Measurements from ENCODE around the gene BPIFB3. TPM values are rescaled to one million over a fixed set of nuclear protein-coding genes. Genes with fewer than 3 reads are reported as not detected.
"Not testable (repeated sequence)": the region's sequence is repeated elsewhere in the genome, so short reads cannot be mapped to it uniquely, and the experiment has no call there.

The BPIFB3 gene
- total RNA-seq, 1 donor from 2014 or later, result not detected

DNA sequence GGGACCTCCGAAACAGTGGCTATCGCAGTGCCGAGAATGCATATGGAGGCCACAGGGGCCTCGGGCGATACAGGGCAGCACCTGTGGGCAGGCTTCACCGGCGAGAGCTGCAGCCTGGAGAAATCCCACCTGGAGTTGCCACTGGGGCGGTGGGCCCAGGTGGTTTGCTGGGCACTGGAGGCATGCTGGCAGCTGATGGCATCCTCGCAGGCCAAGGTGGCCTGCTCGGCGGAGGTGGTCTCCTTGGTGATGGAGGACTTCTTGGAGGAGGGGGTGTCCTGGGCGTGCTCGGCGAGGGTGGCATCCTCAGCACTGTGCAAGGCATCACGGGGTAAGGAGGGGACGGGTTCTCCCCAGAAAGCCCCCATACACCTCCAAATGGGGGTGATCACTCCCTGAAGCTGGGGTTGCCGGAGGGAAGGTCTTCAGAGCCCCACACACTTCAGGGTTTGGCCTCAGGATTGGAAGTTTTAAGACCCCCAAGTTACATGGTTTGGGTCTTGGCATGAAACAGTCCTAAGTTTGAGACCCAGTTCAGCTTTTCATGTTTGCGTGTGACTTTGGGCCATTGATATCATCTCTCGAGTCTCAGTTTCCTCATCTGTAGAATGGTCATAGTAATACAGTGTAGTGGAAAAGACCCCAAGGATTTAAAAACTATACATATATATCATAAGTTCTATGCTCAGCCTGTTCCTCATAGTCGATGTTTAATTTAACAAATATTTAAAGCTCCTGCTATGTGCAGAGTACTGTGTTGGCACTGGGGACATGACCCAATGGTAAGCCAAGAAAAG, 30.0 kb downstream of the BPIFB3 start:
- no peak for DNase-seq (ENCODE audit: low read depth in 2 of 2)

DNA sequence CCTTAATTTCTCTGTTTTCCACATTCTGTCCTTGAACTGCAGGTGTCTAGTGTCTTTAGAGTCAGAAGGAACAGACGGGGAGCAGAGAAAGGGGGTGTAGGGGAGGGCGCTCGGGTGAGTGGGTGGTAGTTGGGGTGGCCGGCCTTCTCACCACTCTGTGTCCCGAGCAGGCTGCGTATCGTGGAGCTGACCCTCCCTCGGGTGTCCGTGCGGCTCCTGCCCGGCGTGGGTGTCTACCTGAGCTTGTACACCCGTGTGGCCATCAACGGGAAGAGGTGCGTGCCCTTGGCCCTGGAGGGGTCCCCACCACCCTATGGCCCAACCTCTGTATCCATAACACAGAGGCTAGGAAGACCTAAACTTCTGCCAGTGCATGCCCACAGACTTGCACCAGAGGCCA, 31.0 kb downstream of the BPIFB3 start:
- no peak for DNase-seq (ENCODE audit: low read depth in 2 of 2)

DNA sequence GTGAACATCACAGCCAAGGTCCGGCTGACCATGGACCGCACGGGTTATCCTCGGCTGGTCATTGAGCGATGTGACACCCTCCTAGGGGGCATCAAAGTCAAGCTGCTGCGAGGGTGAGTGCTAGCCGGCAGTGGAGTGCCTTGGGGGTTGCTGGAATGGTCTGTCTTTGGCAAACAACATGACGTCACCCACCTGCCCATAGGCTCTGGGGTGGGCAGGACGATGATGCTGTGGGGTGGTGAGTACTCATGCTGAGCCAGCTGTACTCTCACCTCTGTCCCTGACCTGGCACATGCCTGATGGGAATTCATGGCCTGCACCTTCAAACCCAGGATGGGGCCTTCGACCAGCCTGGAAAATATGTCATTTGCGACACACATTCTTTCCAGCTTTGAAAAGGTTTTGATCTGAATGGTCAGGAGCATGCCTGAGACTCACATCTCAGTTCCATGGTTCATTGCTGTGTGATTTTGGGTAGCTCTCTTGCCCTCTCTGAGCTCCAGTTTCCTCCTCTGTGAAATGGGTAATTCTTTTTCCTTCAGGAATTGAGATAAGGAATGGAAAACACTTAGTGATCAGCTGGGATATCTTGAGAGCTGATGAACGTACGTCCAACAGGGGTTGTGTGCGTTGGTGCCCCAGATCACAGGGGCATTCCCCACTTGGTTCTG, 32.5 kb downstream of the BPIFB3 start:
- no peak for DNase-seq (ENCODE audit: low read depth in 2 of 2)

DNA sequence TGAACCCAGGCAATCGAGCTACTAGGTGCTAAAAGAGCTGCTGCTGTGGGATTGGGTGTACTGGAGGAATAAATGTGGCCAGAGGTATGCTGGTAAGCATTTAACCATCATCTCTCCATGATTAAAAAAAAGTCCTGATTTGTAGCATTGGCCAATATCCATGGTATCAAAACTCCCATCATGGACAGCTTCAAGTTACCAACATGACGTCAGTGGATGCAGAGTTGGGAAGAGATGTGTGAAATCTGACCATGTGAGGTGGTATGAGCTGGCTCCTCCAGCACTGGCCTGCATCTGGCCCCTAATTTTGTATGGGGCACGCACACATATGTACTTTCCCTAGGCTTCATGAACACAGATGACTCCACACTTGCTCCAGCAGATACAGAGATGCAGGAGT, 37.4 kb downstream of the BPIFB3 start:
- no peak for DNase-seq (ENCODE audit: low read depth in 2 of 2)

DNA sequence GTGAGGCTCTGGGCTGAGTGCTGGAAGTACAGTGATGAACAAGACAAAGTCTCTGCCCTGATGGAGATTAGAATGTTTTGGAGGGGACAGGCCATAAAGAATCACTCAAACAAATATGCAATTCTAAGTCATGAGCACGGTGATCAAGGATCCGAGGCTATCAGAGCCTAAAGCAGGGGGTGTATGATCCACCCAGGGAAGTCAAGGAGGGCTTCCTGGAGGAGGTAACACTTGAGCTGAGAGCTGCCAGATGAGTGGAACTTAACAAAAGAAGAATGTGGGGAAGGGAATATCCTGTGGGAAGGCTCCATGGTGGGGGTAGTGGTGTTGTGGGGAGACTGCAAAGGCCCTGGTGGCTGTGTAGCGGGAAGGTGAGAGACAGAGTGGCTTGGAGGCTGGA, 38.0 kb downstream of the BPIFB3 start:
- DNase-seq (ENCODE audit: low read depth in 2 of 2), result no peak

DNA sequence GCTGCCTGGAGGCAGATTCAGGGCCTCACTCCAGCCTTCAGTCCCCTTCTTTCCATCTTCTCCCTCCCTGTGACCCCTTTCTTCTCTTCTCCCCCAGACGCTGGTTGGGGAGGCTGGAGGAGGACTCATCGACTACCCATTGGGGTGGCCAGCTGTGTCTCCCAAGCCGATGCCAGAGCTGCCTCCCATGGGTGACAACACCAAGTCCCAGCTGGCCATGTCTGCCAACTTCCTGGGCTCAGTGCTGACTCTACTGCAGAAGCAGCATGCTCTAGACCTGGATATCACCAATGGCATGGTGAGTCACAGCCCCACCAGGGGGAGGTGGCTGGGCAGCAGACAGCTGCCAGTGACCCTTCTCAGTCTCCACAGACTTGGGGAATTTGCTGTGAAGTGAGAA, 38.7 kb downstream of the BPIFB3 start:
- DNase-seq (ENCODE audit: low read depth in 2 of 2), result no peak

DNA sequence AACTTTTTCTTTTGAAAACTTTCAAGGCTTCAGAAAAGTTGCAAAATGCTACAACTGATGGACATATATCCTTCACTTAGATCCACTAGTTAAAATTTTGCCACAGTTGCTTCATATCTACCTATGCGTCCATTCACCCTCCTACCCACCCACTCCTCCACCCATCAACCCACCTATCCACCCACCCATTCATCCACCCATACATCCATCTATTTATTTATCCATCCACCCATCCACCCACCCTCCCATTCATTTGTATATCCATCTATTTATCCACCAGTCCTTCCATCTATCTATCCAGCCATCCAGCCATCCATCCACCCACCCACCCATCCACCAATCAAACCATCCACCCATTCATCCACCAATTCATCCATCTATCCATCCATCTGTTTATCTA, 39.4 kb downstream of the BPIFB3 start:
- DNase-seq (ENCODE audit: low read depth in 2 of 2), result no peak

DNA sequence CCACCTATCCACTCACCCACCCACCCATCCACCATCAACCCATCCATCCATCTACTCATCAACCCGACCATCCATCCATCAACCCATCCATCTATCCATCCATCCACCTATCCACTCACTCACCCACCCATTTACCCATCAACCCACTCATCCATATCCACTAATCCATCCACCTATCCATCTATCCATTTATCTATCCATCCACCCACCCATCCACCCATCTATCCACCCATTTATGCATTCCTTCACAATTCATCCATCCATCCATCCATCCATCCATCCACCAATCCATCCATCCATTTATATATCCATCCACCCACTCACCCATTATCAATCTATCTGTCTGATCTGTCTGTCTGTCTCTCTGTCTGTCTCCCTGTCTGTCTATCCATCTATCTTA, 39.9 kb downstream of the BPIFB3 start:
- DNase-seq (ENCODE audit: low read depth in 2 of 2), result no peak

DNA sequence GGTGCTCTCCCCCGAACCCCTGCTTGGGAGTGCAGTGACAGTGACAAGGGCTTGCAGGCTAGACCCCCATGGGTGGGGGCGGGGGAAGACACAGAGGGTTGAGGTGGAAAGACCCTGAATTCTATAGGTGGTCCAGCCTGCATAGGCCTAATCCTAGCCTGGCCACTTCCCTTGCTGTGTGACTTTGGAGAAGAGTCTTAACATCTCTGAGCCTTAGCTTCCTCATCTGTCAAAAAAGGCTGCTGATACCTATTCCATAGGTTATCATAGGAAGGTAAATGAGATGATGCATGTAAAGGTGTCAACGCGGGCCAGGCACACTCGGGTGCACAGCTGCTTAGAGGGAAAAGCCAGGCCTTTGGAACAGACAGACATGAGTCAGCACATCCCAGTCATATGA, 41.5 kb downstream of the BPIFB3 start:
- no peak for DNase-seq (ENCODE audit: low read depth in 2 of 2)

DNA sequence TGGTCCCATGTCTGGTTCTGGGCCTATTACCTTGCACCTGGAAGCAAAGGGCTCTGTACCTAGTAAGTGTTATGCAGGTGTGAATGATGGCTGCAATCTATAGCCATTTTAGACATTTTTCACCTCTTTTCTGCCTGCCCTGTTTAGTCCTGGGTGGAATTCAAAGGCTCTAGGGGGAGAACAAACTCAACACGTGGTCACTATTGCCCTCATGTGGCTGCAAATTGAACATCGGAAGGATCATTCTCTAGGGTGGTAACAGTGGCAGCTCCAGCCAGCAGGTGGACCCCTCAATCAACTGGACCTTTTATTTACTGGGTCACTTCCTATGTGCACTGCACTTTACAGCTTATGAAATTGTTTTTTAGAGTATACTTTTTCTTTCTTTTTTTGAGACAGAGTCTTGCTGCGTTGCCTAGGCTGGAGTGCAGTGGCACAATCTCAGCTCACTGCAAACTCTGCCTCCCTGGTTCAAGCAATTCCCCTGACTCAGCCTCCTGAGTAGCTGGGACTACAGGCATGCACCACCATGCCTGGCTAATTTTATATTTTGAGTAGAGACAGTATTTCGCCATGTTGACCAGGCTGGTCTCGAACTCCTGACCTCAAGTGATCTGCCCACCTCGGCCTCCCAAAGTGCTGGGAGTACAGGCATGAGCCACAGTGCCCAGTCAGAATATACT, 42.3 kb downstream of the BPIFB3 start:
- peak; percentile 52 to 66 for DNase-seq (ENCODE audit: low read depth in 2 of 2)

DNA sequence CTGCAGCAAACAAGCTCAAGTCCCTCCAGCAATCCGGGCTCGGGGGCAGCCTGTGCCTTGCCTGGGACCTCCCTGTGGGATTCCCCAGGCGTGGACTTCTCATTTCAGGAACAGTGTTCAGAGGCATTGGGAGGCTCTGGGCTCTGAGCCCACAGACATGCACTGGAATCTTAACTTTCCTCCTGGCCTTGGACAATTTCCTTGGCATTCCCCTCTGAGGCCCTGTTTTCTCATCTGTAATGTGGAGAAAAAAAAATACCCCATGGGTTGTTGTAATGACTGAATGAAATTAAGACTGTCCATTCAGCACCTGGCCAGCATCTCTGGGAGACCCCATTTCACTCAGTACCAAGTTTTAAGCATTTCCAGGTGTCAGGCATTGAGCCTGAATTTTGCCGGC, 43.3 kb downstream of the BPIFB3 start:
- DNase-seq (ENCODE audit: low read depth in 2 of 2), result no peak

DNA sequence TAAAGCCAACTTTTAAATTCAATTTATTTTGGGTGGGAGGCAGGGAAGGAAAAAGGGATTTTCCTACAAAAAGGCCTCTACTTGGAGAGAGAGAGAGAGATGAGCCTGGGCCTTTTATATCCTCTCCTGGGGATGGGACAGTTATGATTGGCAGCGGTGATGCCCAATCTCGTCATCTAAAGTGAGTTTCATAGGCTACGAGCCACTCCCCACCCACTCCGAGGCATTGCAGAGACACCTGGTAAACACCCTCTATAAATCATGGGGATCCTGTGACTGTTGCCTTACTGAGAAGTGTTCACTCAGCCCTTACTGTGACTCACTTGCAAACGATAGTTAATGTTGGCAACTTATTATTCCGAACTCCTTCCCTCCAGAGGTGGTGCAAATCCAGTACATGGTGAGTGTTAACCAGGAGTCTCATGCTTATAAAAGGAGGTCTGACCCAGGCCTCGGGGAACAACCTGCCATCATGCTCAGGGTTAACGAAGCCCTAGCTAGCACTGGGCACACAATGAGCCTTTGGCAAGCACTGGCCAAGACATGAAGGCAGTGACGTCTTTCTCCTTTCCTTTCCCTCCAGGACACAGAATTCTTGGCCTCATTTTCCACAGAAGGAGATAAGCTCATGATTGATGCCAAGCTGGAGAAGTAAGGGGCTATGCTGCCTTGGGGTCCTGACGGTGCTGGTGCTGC, 46.3 kb downstream of the BPIFB3 start:
- DNase-seq (ENCODE audit: low read depth in 2 of 2), result no peak

DNA sequence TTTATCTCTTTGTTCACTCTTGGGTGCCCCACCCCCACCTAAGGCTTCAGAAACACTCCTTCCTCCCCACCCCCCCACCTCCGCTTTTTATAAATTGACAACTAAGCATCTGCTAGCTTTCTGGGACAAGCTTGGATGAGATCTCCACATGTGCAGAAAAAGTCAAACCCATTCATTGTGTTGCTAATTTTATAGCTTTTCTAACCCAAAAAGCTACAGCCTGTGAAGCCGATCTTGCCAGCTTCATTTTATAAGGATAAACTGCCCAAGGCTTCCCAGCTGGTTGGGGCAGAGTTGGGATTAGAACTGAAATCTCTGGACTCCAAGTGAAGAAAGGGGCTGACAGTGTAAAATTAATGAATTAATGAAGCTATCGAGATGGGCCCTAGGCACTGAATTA, 49.9 kb downstream of the BPIFB3 start:
- DNase-seq (ENCODE audit: low read depth in 2 of 2), result no peak

DNA sequence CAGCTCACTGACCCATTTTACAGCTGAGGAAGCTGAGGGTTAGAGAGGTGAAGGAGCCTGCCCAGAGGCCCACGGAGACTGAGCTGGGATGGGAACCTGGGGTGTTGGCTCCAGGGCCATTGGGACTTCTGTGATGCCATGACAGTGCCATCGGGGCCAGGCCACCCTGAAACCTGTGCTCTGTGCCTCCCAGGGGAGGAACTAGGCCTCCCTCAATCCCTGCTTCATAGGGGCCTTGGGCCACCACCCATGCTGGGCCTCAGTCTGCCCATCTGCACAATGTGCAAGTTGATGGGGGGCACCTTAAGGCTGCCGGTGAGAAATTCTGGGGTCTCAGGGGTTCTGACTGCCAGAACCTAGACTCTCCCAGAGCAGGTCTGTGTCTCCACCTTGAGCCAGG, 50.6 kb downstream of the BPIFB3 start:
- DNase-seq (ENCODE audit: low read depth in 2 of 2), result no peak

DNA sequence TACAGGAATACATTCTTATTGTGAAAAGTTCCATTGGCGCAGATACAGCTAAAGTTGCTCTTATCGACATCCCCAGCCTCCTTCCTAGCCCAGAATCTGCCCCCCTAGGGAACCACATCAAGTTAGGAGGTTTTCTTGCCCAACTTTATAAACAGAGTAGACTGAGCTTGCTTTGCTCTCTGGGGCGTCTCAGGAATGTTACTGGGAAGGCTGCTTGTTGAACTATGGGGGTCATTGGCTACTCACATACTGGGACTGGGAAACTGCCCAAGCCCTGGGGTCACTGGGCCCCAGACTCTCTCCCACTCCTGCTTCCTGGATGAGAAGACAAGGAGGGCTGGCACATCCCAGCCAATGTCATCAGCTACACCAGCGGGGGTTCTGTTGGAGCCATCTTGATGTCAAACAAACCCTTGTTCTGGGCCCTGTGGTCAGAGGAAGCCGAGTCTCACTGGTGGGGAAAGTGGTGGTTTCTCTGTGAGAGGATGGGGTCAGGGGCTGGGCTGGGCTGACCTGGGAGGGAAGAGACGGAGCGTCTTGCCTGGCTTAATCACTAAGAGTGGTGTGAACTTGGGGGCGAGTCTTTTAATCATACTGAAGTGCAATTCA, 51.7 kb downstream of the BPIFB3 start:
- no peak for DNase-seq (ENCODE audit: low read depth in 2 of 2)

DNA sequence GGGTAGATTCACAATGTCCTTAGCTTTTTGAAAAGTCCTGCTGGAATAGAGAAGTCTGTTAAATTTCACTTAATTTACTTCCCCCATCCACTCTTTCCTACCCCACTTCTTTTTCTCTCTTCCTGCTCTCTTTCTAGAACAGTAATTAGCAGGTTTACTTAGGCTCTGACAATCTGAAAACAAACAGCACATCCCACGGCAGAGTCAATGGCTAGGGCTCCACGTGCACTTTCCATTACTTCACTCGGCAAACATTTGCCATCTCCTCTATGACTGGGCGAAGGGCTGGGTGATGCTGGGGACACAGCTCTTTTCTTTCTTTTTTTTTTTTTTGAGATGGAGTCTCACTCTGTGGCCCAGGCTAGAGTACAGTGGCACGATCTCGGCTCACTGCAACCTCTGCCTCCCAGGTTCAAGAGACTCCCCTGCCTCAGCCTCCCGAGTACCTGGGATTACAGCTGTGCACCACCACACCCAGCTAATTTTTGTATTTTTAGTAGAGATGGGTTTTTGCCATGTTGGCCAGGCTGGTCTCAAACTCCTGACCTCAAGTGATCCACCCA, 52.4 kb downstream of the BPIFB3 start:
- DNase-seq (ENCODE audit: low read depth in 2 of 2), result not testable (repeated sequence)

DNA sequence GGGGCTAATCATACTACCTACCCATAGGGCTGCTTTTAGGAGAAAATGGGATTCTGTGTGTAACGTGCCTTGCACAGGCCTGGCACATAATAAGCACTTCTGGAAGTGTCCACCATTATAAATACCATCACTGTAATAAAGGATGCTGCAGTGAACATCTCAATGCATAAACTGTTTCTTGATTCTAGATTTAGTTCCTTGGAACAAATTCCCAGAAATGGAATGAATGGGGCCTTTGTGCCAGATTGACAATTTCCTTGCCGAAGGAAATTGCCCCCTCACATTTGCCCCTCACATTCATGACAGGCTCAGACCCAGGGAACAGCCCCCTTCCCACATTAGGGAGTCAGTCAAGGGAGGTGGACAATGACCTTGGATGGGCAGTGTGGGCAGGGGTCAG, 55.0 kb downstream of the BPIFB3 start:
- DNase-seq (ENCODE audit: low read depth in 2 of 2), result no peak

DNA sequence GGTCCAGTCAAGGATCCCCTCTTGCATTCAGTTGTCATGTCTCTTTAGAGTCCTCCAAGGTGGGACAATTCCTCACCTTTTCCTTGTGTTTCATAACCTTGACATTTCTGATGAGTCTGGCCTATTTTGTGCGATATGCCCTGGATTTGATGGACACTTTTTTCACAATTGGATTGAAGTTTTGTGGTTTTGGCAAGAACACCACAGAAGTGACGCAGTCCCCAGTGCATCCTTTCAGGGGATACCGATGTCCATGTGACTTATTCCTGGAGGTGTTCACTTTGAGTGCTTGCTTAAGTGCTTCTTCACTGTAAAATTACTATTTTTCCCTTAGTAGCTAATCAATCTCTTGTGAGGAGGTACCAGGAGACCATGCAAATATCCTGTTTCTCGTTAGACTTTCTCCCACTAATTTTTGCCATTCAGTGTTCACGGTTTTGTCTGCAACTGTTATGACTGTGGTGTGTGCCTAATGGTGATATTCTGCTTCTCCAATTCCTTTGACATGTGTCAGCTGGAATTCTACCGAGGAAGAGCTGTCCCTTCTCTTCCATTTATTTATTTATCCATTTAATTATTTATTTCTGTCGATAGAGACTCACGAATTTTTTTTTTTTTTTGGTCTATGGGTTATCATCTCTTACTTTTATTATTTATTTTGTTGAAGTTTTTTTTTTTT, 56.6 kb downstream of the BPIFB3 start:
- no peak for DNase-seq (ENCODE audit: low read depth in 2 of 2)

DNA sequence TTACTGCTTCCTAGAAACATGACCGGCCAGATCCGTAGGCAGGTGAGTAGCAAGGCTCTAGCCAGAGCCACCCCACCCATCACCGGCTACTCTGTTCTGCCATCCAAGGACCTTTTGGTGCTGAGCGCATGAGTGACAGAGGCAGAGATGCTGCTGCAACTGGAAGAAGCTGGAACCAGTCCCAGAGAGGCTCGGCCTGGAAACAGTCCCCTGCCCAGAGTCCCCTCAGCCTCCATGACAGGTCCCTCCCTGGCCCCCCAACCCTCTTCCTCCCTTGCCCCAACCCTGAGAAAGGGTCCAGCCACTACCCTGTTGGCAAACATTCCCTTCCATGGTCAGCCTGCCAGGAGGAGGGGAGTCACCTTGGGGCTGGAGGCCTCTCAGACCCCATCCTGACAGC, 57.6 kb downstream of the BPIFB3 start:
- DNase-seq (ENCODE audit: low read depth in 2 of 2), result no peak

DNA sequence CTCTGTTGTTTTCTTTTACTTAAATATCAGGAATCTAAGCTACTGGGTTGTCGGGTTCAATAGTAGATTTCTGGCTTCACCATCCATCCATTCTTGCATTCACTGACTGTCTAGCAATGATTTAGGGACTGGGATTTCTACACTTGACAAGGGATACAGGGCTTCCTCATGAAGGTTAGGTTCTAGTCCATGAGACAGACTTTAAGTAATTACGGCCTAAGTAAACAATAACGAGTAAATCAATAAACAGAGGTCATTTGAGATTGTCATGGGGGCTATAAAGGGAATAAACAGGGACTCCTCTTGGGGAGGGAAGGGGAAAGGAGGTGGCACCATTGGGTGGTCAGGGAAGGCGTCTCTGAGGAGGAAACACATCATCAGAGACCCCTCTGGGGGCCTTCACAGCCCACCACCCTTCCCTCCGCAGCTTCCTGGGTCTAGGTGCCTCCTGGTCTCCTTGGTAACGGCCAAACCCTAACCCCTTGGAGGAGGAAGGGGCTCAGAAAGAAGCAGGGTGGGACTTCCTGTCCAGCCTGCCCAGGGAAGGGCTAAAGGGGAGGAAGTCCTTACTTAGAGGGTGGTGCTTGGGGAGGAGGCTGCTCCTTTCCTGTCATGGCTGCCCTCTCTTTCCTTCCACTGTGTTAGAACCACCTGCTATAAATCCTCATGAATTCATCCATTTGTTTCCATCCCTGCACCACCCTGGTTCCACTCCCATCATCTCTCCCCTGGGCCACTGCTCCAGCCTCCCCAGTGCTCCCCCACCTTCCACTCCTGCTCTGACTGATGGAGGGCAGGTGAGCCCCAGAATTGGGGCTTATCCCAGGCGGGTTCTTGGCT, 59.1 kb downstream of the BPIFB3 start:
- no peak for DNase-seq (ENCODE audit: low read depth in 2 of 2)
